OCI-LY3 (cell line): ENCODE data around the gene PLSCR4.

Experiments used
- H2AFZ ChIP-seq: fragments of 200-600, 300-600 bp; shearing (Covaris generic); 2 replicates; pipeline ENCODE4 v1.6.0; 2014; ENCODE audit warnings: antibody characterized with exemption, low read depth, low read length
- H3K27ac ChIP-seq: fragments of 200-600, 300-600 bp; sonication (generic); 2 replicates; pipeline ENCODE4 v1.5.1; 2014; ENCODE audit warnings: mild to moderate bottlenecking, low read length, moderate library complexity, mixed read lengths
- H3K27me3 ChIP-seq: fragments of 200-600, 300-600 bp; sonication (generic); 2 replicates; pipeline ENCODE4 v1.6.1; 2014; ENCODE audit warnings: low read depth, low read length, mixed read lengths
- H3K36me3 ChIP-seq: fragments of 200-600, 300-600 bp; sonication (generic); replicated peaks from 2 replicates; pipeline ENCODE3; 2014; ENCODE audit warnings: low read depth, low read length, mixed read lengths
- H3K4me1 ChIP-seq: fragments of 300-600, 200-600 bp; sonication (generic); 2 replicates; pipeline ENCODE4 v1.6.1; 2014; ENCODE audit warnings: low read length, mixed read lengths
- H3K4me2 ChIP-seq: fragments of 200-600, 300-600 bp; sonication (generic); 2 replicates; pipeline ENCODE4 v1.6.1; 2014; ENCODE audit warnings: low read length, mixed read lengths
- H3K4me3 ChIP-seq: fragments of 300-600, 200-600 bp; sonication (generic); 2 replicates; pipeline ENCODE4 v1.5.1; 2014; ENCODE audit warnings: antibody characterized with exemption, mild to moderate bottlenecking, low read length, moderate library complexity
- H3K79me2 ChIP-seq: fragments of 300-600, 200-600 bp; shearing (Covaris generic); 2 replicates; pipeline ENCODE4 v1.6.1; 2014; ENCODE audit warnings: mild to moderate bottlenecking, low read length, mixed read lengths
- H3K9ac ChIP-seq: fragments of 300-600, 200-600 bp; shearing (Covaris generic); 2 replicates; pipeline ENCODE4 v1.6.0; 2014; ENCODE audit warnings: mild to moderate bottlenecking, low read length, moderate library complexity
- H3K9me3 ChIP-seq: fragments of 200-600, 300-600 bp; shearing (Covaris generic); 2 replicates; pipeline ENCODE4 v1.6.1; 2014; ENCODE audit warnings: low read length, mixed read lengths; ENCODE audit not compliant: insufficient read depth
- H4K20me1 ChIP-seq: fragments of 200-600, 300-600 bp; sonication (generic); 2 replicates; pipeline ENCODE4 v1.6.1; 2016; ENCODE audit warnings: low read length, mixed read lengths; ENCODE audit not compliant: insufficient read depth
- EZH2phosphoT487 ChIP-seq: fragments of 200-600 bp; shearing (Covaris generic); IDR thresholded peaks from 2 replicates; pipeline ENCODE4 v1.6.1; 2018; ENCODE audit warnings: antibody characterized with exemption, mixed run types, low read depth
- TF ChIP-seq, protein P1 (sequence below): fragments of 200-600, 300-600 bp; sonication (generic); IDR thresholded peaks from 2 replicates; pipeline ENCODE4 v1.5.1; 2014; ENCODE audit warnings: antibody characterized with exemption, low read length, low read depth

PLSCR4 gene

DNA sequence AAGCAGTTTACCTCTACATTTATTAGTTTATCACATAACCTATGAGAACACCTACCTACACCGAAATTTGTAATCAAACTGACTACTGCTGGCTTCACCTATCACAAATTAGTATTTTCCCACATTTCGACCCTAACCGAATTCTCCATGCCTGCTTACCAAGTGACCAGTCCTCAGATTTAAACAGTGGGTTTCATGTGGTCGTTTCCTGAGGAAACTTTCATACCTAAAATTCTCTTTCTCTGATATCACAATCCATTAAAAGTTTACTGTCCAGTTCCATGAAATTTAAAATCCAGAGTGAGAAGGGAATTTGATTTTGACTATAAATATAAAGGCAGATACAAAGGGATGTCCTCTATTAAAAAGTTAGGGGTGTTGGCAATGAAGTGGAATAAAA is 91.9 kb downstream of the PLSCR4 start:
- Histone ChIP-seq H3K9me3 (no peaks in the 10 kb centered on the region), H3K4me2 (no peak overlapping the region), H3K79me2 (no peaks in the 10 kb centered on the region), H3K27ac (no peak overlapping the region), H4K20me1 (no peaks in the 10 kb centered on the region), H3K27me3 (no peaks in the 10 kb centered on the region), H3K9ac (no peak overlapping the region), H3K4me1 (no peaks in the 10 kb centered on the region), H3K4me3 (no peak overlapping the region), H2AFZ (no peak overlapping the region), H3K36me3 (no peaks in the 10 kb centered on the region)
- TF ChIP-seq EZH2phosphoT487 = no peak
- TF ChIP-seq, protein P1, sequence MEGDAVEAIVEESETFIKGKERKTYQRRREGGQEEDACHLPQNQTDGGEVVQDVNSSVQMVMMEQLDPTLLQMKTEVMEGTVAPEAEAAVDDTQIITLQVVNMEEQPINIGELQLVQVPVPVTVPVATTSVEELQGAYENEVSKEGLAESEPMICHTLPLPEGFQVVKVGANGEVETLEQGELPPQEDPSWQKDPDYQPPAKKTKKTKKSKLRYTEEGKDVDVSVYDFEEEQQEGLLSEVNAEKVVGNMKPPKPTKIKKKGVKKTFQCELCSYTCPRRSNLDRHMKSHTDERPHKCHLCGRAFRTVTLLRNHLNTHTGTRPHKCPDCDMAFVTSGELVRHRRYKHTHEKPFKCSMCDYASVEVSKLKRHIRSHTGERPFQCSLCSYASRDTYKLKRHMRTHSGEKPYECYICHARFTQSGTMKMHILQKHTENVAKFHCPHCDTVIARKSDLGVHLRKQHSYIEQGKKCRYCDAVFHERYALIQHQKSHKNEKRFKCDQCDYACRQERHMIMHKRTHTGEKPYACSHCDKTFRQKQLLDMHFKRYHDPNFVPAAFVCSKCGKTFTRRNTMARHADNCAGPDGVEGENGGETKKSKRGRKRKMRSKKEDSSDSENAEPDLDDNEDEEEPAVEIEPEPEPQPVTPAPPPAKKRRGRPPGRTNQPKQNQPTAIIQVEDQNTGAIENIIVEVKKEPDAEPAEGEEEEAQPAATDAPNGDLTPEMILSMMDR = no peak

DNA sequence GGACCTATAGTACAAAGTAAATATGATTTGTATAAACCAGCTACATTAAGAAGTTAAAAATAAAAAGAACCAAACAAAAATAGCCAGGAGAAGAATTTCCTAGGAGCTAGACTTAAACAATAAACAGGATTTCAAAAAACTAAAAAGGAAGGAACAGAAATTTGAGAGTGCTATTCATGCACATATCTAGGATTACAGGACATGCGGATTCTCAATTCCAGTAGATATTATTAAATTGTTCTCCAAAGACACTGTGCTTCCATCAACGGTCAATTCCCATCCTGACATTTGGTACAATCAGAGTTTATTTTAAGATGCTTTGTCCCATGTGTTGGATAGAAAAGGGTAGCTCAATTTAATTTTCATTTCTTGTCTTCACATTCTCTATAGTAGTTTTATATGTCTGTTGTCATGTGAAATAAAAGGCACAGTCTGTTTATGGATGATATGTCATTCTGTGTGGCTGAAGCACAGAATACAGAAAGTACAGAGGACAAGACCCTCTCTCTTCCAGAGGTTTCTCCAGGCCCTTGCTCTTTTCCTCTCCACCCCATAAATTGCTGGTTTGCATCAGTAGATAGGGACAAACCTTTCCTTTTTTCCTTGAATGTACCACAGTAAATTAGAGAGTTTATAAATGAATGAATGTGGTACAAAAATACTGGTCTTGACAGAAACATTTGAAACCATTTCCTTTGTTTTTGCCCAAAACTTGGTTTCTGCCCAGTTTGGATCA is 93.4 kb downstream of the PLSCR4 start:
- no peak overlapping the region for H3K4me2 ChIP-seq
- no peak overlapping the region for H3K4me3 ChIP-seq
- no peaks in the 10 kb centered on the region for H4K20me1 ChIP-seq

DNA sequence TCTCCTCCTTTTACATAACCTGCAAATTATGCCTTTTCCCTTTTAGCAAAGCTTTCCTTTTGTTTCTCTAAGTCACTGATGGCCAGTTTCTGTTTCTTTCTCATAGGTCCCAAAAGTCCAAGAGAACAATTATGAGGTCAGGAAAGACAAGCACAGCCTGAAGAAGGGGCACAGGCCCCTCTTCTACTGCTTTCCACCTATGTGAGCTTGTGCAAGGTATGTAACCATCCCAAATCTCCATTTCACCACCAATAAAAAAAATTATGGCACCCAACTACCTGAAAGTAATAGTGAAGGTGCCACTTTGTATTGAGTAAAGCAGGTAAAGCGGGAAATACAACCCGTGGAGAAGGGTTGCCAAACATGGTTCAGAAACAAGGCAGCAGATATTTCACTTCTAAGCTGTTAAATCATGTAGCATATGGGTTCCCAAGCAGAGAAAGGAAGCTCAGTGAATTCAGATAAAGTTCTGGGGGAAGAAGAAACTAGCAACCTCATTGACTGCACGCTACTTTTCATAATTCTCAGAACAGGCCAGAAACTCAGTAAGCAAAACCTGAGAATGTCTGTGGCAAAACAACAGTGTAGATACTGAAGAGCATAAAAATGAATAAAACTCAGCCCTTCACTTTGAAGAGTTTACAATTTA is 94.1 kb downstream of the PLSCR4 start:
- Histone ChIP-seq H3K4me3 (no peak overlapping the region), H3K36me3 (no peaks in the 10 kb centered on the region), H4K20me1 (no peaks in the 10 kb centered on the region), H3K4me1 (no peaks in the 10 kb centered on the region), H3K9ac (no peak overlapping the region), H3K27me3 (no peaks in the 10 kb centered on the region), H3K4me2 (no peak overlapping the region), H3K79me2 (no peaks in the 10 kb centered on the region), H3K27ac (no peak overlapping the region), H2AFZ (no peak overlapping the region), H3K9me3 (no peaks in the 10 kb centered on the region)
- TF ChIP-seq EZH2phosphoT487 = no peak
- TF ChIP-seq, protein P1 = no peak

More for the DNA sequence above, 93.4 kb downstream of the PLSCR4 start:
- H3K27me3 ChIP-seq = no peaks in the 10 kb centered on the region
- no peak overlapping the region for H3K9ac ChIP-seq
- H2AFZ ChIP-seq = no peak overlapping the region
- no peak overlapping the region for H3K27ac ChIP-seq
- H3K36me3 ChIP-seq = no peaks in the 10 kb centered on the region
- no peaks in the 10 kb centered on the region for H3K4me1 ChIP-seq
- no peaks in the 10 kb centered on the region for H3K79me2 ChIP-seq
- TF ChIP-seq, protein P1 = no peak
- H3K9me3 ChIP-seq = no peaks in the 10 kb centered on the region

DNA sequence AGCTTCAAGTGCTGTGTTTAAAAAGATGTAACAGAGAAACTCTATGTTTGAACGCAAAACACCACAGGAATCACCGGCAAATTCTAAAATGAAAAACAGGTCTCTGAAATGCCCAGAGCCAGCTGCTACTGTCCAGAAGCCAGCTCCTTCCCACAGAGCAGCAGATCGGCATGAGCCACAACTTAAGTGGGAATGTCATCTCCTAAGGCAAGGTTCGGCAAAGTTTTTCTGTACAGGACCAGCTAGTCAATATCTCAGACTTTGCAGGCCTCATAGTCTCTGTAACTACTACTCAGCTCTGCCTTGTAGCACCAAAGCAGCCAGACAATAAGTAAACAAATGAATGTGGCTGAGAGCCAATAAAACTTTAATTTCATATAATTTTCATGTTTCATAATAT is 94.8 kb downstream of the PLSCR4 start:
- no peak overlapping the region for H2AFZ ChIP-seq
- H3K4me2 ChIP-seq = no peak overlapping the region
- no peaks in the 10 kb centered on the region for H3K79me2 ChIP-seq
- no peak overlapping the region for H3K9ac ChIP-seq
- H3K9me3 ChIP-seq = no peaks in the 10 kb centered on the region
- H3K27ac ChIP-seq = no peak overlapping the region
- no peak overlapping the region for H3K4me3 ChIP-seq
- no peaks in the 10 kb centered on the region for H3K27me3 ChIP-seq
- TF ChIP-seq, protein P1 = no peak
- TF ChIP-seq EZH2phosphoT487 = no peak
- no peaks in the 10 kb centered on the region for H3K4me1 ChIP-seq
- H3K36me3 ChIP-seq = no peaks in the 10 kb centered on the region
- H4K20me1 ChIP-seq = no peaks in the 10 kb centered on the region
